D341Med (cell line): Measurements from ENCODE around the gene ANKFY1.
A peak's percentile ranks its signal among the peaks of the same experiment; 100 is the strongest.
"Not testable (repeated sequence)": the region's sequence is repeated elsewhere in the genome, so short reads cannot be mapped to it uniquely, and the experiment has no call there.

Experiments used
- DNase-seq: peaks from one replicate; pipeline ENCODE4 v3.0.0; 2012; ENCODE audit warnings: low spot score

Gene ANKFY1

GRCh38 chr17:4256952-4257351 is 6.8 kb downstream of the ANKFY1 start:
- no peak for DNase-seq

- DNase-seq = not testable (repeated sequence)
Measured at GRCh38 chr17:4255271-4255670, 8.5 kb downstream of the ANKFY1 start.

DNA sequence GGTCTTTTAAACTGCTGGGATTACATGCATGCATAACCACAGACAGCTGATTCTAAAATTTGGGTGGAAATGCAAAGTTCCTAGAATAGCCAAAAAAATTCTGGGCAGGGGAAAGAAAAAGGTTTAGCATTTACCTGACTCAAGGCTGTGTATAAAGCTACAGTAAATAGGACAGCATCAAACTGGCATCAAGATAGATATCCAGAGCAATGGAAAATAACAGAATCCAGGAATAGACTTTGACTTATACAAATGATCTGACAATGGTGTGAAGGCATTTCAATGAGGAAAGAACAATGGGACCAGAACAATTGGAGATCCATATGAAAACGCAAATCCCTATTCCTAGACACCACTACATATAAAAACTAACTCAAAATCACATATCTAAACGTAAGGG is 12.9 kb downstream of the ANKFY1 start:
- no peak for DNase-seq

DNA sequence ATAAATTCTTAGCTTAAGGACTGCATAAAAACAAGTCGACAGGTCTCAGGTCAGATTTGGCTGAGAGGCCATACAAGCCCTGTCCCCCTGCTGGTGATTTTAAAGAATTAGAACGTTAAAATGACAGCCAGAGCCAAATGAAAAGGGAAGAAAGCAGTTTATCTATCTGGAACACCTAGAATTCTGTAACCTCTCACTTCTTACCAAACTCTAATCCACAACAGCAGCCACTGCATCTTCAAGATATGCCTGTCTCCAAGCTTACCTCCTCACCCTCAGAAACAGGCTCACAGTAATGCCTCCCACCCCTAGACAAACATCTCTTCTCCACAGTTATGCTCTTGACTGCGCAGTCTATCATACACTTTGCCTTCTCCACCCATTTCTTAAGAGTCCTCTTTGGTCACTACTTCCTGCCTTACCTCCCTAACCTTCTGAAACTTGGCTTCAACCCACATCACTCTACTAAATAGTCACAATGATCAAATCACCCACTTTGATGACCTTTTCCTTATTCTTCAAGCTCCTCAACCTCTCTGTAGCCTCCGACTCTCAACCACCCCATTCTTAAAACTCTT is 14.2 kb downstream of the ANKFY1 start:
- DNase-seq = peak; percentile 45

DNA sequence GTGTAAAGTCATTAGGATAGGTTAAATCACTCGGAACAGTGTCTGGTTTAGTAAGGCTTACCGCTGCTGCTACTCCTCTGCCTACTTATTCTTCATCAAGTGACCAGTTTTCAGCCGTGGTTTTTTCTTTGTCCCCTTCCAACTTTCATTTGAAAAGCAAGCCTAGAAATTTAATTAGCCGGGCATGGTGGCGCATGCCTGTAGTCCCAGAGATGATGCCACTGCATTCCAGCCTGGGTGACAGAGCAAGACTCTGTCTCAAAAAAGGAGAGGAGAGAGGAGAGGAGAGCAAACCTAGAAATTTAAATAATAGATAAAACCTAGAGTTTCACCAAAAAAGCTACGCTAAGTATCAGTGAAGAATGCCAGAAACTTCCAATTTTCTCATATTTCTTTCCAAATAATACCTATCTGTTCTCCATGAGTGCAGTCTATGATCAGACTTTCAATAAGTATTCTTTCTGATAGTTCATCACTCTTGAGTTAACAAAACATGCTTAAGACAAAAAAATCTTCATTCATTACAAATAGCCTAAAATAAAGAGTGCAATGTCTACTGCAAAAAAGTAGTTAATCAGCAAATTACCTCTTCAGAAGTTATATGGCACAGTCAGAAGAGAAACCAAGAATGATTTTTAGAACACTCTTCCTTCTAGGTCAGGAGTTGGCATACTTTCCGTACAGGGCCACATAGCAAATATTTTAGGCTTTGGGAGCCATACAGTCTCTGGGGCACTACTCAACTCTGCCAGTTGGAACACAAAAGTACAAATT is 15.1 kb downstream of the ANKFY1 start:
- no peak for DNase-seq

- no peak for DNase-seq
Measured at GRCh38 chr17:4247971-4248388, 15.8 kb downstream of the ANKFY1 start.

DNA sequence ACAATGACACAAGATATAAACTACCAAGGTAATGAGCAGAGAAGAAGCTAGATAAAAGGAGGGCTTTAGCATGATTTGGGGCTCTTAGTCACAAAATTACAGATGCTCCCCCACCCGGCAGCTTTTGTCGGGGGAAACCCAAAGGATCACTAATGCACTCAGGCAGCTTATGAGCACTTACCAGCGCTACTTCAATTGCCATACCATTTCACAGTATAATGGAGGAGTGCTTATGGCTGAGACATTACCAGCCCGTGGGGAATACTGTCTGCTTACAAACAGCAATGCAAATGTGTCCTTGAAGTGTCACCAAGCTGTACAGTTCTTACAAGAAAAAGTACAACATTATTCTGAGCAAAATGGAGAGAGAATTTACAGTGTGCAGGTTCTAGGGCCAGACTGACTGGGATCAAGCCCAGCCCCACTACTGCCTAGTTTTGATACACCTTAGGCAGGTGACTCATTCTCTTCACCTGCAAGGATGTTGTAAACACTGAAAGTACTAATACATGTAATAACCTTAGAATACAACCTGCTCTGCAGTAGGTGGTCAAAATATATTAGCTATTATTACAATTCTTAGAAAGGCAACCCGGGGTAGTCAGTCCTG is 16.3 kb downstream of the ANKFY1 start:
- DNase-seq = peak; percentile 53

DNA sequence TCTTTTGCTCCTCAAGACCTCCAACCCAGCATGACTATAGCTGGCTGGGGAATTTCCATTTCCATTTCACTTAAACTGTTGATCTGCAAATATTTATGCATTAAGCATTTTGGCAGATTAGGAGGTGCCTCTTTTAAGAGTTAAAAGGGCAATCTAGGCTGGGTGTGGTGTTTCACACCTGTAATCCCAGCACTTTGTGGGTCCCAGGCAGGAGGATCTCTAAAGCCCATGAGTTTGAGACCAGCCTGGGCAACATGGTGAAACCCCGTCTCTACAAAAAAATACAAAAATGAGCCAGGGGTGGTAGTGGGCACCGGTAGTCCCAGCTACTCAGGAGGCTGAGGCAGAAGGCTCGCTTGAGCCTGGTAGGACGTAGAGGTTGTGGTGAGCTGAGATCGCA is 17.1 kb downstream of the ANKFY1 start:
- no peak for DNase-seq

- no peak for DNase-seq
Measured at GRCh38 chr17:4241535-4241934, 22.2 kb downstream of the ANKFY1 start.

DNA sequence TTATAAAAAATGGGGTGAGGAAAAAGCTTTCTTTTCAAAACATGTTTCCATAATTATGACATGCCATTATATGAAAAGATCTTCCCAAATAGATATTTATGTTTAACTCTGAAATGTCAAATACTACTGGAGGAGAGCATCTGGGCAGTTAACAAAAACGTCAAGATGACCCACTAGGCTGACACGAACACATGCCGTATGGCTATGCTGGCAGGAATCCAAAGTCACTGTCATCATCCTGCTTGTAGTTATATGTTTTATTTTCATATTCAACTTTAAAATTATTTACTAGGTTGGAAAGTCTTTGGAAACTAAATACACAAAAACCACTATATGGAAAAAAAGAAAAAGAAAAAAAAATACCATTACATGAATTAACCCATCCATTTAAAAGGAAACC is 27.3 kb downstream of the ANKFY1 start:
- no peak for DNase-seq

DNA sequence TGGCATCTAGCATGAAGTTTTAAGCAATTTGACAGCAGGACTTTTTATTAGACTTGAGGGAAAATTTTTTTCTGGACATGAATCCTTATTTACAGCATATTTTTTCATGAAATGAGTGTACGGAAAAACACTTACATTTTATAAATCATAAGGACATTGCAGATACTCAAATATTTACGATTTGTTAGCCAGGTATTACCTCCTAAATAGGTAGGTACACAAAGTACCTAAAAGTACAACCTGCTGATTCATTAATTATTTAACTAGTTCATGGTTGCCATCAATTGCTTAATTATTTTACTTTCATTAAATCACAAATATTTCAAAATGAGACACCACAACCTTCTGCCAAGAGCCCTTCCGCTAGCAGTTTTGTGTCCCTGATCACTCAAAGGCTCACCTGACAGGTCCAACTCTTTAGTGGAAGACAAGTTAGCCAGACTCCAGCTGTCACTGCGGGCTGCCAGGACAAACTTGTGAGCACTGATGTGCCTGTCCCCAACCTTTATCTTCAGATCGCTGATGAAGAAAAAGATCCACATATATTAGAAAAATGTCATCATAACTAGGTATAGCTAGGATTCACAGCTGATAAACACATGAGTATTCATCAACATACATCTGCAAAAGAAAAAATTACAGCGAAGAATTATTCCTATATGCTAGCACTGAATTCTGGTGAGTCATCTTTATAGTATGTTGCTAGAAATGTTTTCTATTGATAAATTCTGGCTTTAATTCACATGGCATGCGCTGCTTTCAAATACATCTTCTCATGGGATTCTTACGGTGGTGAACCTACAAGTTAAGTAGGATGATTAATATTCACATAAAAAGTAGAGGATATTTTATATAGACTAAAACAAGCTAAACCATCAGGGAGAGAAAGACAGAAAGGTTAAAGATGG is 28.2 kb downstream of the ANKFY1 start:
- no peak for DNase-seq

GRCh38 chr17:4234401-4234800 is 29.4 kb downstream of the ANKFY1 start:
- no peak for DNase-seq

DNA sequence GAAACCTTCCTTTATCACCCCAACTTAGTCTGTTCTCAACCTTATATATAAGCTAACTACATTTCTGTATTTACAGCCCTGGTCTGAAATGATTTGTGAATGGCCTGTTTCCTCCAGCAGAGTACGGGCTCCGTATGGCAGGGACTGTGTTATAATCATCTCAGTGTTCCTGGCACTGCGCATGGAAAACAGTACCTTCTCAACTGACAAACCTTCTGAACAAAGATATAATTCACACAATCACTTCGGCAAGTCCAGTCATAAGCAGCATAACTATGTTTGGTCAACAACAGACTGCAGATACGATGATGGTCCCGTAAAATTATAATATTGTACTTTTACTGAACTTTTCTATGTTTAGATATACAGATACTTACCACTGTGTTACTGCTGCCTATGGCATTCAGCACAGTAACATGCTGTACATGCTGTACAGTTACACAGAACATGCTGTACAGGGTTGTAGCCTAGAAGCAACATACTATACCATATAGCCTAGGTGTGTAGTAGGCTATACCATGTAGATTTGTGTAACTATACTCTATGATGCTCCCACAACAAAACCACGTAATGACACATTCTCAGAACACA is 30.0 kb downstream of the ANKFY1 start:
- no peak for DNase-seq

DNA sequence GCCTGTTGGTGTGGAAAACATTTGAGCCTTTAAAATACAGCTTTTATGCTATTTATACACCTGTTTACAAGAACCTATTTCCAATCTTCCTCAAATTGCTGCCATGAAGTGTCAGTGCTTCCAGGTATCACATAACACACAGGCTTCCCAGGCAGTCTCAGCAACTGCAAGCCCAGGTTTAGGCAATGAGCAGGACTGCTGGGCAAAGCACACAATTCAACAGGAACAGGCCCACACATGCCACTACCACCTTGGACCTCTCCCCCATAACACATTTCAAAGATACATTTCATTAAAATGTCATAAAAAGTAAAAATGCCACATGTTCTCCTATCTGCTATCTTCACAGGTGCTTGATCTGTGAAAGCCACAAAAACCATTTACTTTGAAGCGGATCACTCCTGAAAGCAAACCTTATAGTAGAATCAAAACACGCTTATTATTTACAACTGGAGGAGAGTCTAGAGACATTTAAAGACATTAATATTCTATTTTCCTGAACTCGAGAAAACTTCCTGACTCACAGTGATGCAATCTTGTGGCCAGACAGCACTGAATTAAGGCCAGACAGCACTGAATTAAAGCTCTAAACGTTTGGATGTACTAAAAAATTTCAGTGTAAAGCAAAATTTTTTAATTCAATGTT is 31.5 kb downstream of the ANKFY1 start:
- DNase-seq = no peak

- DNase-seq = no peak
Measured at GRCh38 chr17:4229627-4230541, 33.9 kb downstream of the ANKFY1 start.

- DNase-seq = no peak
Measured at GRCh38 chr17:4221899-4222659, 41.7 kb downstream of the ANKFY1 start.

DNA sequence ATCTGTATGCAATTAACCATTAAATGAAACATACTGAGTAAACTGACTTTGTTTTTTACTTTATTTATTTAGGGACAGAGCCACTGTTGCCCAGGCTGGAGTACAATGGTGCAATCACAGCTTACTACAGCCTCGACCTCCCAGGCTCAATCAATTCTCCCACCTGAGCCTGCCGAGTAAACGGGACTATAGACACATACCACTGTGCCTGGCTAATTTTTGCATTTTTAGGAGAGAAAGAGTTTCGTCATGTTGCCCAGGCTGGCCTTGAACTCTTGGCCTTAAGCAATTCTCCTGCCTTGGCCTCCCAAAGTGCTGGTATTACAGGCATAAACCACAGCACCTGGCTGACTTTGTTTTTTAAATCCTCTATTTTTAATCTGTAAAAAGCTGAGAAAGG is 42.6 kb downstream of the ANKFY1 start:
- DNase-seq = no peak

DNA sequence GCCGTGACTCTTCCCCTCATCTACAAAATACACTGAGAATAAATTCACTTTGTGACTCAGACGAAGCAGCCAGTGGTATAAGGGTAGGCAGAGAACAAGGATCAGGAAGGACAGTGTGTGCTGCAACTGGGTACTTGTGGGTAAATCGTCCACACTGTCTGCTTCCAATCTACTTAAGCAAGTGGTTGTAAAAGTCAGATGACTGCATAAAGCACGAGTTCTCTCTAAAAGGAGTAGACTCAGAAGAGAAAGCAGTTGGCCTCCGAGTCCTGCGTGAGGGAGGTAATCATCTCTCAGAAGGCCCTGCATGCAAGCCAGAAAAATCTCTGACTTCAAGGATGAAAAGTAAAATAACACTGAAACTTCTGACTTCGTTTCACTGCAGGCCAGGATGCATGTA is 43.1 kb downstream of the ANKFY1 start:
- DNase-seq = no peak

DNA sequence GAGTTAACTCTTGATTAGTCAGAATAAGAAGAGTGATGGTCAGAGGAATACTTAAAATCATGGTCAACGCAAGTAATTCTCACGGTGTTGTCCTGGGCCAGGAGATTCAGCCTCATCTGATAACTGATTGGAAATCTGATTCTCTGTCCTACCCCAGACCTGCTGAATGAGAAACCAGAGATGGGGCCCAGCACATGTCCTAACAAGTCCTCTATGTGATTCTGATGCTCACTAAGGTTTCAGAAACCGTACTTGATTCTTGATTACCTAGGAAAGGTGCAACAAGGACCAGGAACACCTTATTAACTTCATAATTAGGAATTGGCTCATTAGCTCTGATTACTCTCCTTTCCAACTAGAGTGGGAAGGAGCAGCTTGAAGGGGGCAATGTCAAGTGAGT is 44.5 kb downstream of the ANKFY1 start:
- DNase-seq = no peak
